HG02885 (cell line): ENCODE results near the gene TBC1D4.

ENCODE experiments used
- ATAC-seq: cut with Tn5 transposase; IDR thresholded peaks from one replicate; pipeline ENCODE4 v1.9.1; 2021; ENCODE audit warnings: mild to moderate bottlenecking; ENCODE audit not compliant: unreplicated experiment, poor library complexity

TBC1D4 gene

GRCh38 chr13:75399168-75399878 is 82.6 kb downstream of the TBC1D4 start:
- ATAC-seq = no peak

- no peak for ATAC-seq
These were observed 83.9 kb downstream of the TBC1D4 start for GRCh38 chr13:75398072-75398471.

DNA sequence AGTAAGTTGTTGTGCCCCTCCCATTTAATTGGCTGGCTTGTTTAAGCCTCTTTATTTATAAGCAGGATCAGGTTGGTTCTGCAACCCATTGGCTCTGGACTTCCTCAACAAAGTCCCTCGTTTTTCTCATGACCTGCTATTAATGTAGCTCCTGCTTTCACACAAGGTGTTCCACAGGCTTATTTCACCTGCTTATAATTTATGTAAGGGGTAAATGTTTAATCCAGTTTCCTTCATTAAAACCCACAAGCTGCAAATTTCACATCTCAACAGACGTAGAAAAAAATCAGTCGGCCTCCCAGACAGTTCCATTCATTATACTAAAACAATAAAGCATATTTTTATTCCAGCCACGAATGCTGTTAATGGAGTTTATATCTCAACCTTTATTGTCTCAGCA is 86.1 kb downstream of the TBC1D4 start:
- ATAC-seq = no peak

DNA sequence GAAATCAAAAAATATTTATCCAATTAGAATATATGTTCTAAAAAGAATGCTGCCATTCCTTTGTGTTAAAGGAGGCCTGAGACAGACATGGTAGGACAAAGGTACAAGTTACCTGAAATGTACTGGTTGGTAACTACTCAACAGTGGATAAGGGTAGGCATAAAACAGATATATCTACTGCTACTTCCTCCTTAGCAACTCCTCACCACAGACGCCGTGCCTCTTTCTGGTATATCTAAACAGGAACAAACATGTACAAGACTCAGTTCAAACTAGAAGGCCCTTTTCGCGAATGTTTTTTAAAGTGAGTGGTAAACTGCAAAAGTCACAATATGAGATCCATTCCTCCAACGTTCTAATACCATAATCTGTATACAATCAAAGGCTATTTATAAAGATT is 86.9 kb downstream of the TBC1D4 start:
- ATAC-seq = peak; percentile 58

- no peak for ATAC-seq
These were observed 88.0 kb downstream of the TBC1D4 start for GRCh38 chr13:75393839-75394520.

GRCh38 chr13:75391432-75392100 is 90.4 kb downstream of the TBC1D4 start:
- peak; percentile 45 for ATAC-seq

GRCh38 chr13:75390229-75390628 is 91.7 kb downstream of the TBC1D4 start:
- ATAC-seq = no peak

GRCh38 chr13:75385708-75386083 is 96.3 kb downstream of the TBC1D4 start:
- no peak for ATAC-seq

DNA sequence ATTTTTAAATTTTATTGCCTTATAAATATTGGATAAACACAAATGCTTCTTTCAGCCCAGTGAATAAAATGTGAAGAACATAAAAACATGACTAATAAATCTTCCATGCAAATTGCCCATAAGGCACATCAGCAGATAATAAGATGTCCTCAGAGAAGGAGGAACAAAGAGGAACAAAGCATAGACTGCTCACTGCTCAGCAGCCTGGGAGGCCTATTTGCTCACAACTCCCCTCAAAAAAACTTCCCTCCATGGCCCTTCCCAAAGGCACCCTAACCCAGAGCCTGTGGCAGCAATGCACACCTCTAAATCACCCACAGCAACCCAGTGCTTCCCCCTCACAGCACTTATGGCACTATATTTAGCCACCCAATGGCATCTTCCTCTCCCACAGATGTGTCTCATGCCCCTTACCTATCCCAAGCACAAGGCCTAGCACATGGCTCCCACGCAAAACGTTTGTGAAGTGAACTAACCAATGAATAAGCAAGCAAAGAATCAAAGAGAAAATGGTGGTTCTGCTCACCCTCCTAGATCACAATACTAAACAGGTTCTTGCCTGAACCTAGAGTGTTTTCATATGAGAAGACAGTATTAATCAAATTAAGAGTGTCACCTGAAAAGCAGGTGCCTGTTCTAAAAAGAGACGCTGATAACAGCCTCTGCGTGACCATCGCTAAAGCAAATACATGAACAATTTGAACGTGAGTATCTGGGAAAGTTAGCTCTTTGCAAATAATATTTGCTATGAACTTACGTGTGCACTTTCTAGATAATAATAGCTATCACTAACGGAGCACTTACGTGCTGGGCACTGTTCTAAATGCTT is 96.9 kb downstream of the TBC1D4 start:
- no peak for ATAC-seq

DNA sequence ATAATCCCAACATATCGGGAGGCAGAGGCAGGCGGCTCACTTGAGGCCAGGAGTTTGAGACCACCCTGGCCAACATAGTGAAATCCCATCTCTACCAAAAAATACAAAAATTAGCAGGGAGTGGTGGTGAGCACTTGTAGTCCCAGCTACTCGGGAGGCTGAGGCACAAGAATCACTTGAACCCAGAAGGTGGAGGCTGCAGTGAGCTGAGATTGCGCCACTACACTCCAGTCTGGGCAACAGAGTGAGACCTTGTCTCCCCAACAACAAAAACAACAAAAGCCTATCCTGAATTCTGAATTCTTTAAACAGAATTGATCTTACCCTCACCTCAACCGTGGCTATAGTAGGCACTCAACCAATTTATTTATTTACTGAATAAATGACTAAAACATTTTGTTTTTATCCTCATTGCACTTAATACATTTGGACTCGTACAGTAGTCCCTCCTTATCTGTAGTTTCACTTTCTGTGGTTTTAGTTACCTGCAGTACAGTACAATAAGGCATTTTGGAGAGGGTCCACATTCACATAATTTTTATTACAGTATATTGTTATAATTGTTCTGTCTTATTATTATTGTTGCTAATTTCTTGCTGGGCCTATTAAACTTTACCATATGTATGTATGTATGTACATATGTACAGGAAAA is 98.8 kb downstream of the TBC1D4 start:
- ATAC-seq = no peak

- no peak for ATAC-seq
These were observed 103.7 kb downstream of the TBC1D4 start for GRCh38 chr13:75378301-75378700.

DNA sequence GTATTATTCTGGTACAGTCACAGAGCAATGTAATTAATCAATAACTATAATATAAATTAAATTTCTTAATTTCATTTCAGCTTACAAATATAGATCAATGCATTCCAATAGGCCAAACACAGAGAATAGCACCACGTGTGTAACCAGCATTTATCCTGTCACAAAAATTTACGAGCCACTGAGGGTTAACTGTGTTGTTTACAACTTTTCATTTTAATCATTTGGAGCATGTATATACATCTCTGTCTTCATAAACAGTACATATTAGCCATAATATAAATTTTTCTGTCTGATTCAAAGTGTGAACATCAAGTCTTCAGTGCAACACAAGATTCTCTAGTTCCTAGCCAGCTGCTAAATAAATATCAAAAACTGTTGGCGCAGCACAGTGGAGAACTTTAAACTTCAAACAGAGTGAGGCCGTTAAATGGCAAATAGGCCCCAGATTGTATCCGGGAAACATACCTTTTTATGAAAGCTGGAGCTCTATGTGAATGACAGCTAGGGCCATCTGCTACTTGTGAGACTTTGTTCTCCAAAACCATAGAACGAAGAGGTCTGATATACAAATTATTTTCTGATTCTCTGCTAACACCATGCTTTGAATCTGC is 105.1 kb downstream of the TBC1D4 start:
- ATAC-seq = no peak

- no peak for ATAC-seq
These were observed 106.6 kb downstream of the TBC1D4 start for GRCh38 chr13:75375329-75375728.

DNA sequence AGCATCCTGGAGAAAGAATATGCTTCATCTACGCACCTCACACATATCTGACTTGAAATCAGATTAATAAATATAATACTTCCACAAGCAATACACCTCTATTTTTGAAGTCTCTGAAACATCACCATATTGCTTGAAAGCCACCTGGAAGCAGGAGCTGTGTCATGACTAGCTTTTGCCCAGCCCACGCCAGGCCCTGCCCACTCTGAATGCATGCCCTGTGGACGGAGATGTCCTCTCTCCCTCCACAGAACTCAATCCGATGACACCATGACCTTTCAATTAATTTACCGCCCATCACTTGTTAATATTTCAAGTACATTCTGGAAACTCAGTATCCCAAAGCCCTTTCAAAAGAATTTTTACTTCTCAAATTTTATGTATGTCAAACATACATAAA is 108.0 kb downstream of the TBC1D4 start:
- no peak for ATAC-seq

DNA sequence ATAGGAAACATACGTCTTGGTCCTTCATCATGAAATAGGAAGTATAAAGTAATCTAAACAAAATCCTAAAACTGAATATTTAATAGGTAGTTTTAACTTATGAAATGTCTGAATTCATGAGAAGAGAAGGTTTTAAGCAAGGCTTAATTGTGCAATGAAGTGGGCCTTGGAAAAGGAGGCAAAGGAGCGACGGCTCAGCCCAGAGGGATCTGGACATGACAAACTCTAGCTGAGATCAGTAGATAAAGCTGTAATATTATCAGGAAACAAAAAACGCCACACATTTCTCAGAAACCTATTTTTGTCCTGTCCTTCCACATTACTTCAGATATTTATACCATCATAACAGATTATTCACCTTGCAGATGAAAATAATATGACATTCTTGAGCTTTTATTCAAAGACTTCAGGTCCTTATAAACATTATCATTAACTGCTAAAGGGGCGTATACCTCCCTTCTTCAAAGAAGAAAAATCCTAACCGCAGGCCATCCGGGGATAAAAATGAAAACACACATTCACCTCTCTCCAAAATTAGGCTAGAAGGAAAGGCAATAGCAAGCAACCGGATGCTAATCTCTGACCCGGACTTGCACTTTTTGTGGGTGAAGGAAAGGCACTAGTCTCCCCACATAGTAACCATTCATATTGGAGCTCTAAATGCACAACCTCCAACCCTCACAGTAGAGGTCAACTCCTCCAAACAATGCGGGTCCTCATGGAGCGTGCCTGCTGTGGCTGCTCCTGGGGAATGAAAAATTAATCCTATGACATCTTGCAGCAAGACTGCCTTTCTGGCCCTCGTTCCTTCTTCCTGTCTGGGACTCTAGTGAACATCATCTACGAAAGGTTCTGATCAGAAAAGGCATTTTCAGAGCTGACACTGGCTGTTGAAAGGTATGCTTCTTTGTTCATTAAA is 108.8 kb downstream of the TBC1D4 start:
- no peak for ATAC-seq

DNA sequence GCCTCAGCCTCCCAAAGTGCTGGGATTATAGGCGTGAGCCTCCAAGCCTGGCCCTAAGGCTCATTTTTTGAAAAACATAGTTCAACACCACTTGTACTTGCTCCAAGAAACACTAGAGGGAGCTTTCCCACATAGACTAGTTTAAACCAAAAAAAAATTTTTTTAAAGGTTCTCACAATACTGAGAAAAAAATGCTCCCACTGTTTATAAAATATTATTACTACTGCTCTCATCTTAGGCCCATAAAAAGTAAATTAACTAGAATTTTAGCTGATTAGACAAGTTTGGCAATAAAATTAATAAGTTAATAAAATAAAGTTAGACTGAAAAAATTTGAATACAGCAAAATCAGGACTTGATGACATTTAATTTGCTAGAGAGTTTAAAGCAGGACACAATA is 109.5 kb downstream of the TBC1D4 start:
- peak; percentile 82 for ATAC-seq

DNA sequence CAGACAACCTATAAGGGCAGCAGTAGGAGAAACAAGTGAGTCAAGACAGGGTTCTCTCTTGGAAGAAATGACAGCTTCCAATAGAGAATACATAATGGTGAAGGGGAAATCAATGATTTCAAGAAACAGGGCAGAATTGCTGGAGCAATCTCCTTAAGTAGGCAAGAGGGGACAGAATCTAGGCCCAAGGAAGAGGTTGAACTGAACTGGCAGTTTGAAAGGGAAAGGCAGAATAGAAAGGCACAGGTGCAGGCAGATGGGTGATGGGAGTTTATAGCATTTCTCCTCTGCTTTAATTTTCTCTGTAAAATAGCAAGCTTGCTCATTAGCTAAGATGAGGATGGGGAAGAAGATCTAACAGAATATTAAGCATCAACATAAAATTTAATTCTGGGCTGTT is 110.8 kb downstream of the TBC1D4 start:
- ATAC-seq = no peak

DNA sequence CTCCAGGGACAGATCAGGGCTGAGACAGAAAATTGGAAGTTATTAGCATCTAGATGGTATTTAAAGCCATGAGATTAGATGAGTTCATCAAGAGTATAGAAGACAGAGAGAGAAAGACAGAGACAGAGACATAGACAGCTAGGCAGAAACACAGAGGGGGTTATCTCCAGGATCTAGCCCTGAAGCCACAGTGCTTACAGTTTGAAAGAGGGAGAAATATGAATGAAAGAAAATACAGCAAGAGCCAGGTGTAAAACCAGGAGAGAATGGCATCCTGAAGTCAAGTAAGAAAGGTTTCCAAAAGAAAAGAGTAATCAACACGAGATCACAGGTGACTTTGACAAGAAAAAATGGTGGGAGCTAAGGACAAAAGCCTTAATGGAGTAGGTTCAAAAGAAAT is 111.2 kb downstream of the TBC1D4 start:
- no peak for ATAC-seq

- no peak for ATAC-seq
These were observed 112.0 kb downstream of the TBC1D4 start for GRCh38 chr13:75369981-75370380.
